Fibroblast of mammary gland (primary cell): Measurements from ENCODE around the gene GALNT10.
"Not testable (repeated sequence)": the region's sequence is repeated elsewhere in the genome, so short reads cannot be mapped to it uniquely, and the experiment has no call there.

Experiments used
- DNase-seq: peaks from one replicate; pipeline ENCODE4 v3.0.0-alpha.2; 2010; ENCODE audit warnings: low read depth
- H3K4me3 ChIP-seq: 2 replicates; pipeline ENCODE4 v1.5.1; 2011; ENCODE audit warnings: low read depth, mild to moderate bottlenecking, low read length, moderate library complexity; ENCODE audit not compliant: control insufficient read depth
- CTCF ChIP-seq: conservative IDR thresholded peaks from 2 replicates; pipeline ENCODE4 v1.5.1; 2011; ENCODE audit warnings: low read depth, low read length, inconsistent platforms; ENCODE audit not compliant: control insufficient read depth, insufficient read depth

Gene GALNT10

GRCh38 chr5:154356958-154357357, 166.4 kb downstream of the GALNT10 start:
- TF ChIP-seq CTCF = no peak
- DNase-seq = no peak

GRCh38 chr5:154358516-154359220, 168.1 kb downstream of the GALNT10 start:
- no peak overlapping the region for H3K4me3 ChIP-seq
- DNase-seq = no peak
- no peak for TF ChIP-seq CTCF

More at GRCh38 chr5:154356958-154357357, 166.4 kb downstream of the GALNT10 start:
- no peak overlapping the region for H3K4me3 ChIP-seq

- TF ChIP-seq CTCF = no peak
- DNase-seq = no peak
- H3K4me3 ChIP-seq = no peak overlapping the region
Observed at GRCh38 chr5:154359221-154359573, 168.7 kb downstream of the GALNT10 start.

GRCh38 chr5:154360241-154360640, 169.7 kb downstream of the GALNT10 start:
- H3K4me3 ChIP-seq = not testable (repeated sequence)
- DNase-seq = peak; percentile 62

GRCh38 chr5:154363411-154363810, 172.9 kb downstream of the GALNT10 start:
- H3K4me3 ChIP-seq = no peak overlapping the region
- no peak for DNase-seq
- TF ChIP-seq CTCF = no peak

GRCh38 chr5:154364771-154365170, 174.2 kb downstream of the GALNT10 start:
- H3K4me3 ChIP-seq = no peak overlapping the region
- DNase-seq = no peak
- no peak for TF ChIP-seq CTCF

- TF ChIP-seq CTCF = no peak
- peak; percentile 41 for DNase-seq
- no peak overlapping the region for H3K4me3 ChIP-seq
Observed at GRCh38 chr5:154365823-154366222, 175.3 kb downstream of the GALNT10 start.
